GM21526 (cell line): ENCODE results near the gene TEDDM1.
"Not testable (repeated sequence)": the region's sequence is repeated elsewhere in the genome, so short reads cannot be mapped to it uniquely, and the experiment has no call there.

ENCODE experiments used
- ATAC-seq: cut with Tn5 transposase; IDR thresholded peaks from one replicate; pipeline ENCODE4 v1.9.1; 2021; ENCODE audit warnings: moderate library complexity; ENCODE audit not compliant: unreplicated experiment, low FRiP score

The TEDDM1 gene

GRCh38 chr1:182381962-182382819 lies 18.3 kb downstream of the TEDDM1 start:
- ATAC-seq: no peak

GRCh38 chr1:182380199-182380598 lies 20.3 kb downstream of the TEDDM1 start:
- ATAC-seq: no peak

GRCh38 chr1:182379781-182380180 lies 20.7 kb downstream of the TEDDM1 start:
- not testable (repeated sequence) for ATAC-seq

- ATAC-seq: no peak
Observed at GRCh38 chr1:182376936-182377574, 23.4 kb downstream of the TEDDM1 start.

GRCh38 chr1:182374101-182374834 lies 26.2 kb downstream of the TEDDM1 start:
- no peak for ATAC-seq

- no peak for ATAC-seq
Observed at GRCh38 chr1:182370532-182370931, 29.9 kb downstream of the TEDDM1 start.

- ATAC-seq: no peak
Observed at GRCh38 chr1:182368903-182369302, 31.6 kb downstream of the TEDDM1 start.

GRCh38 chr1:182368358-182368757 lies 32.1 kb downstream of the TEDDM1 start:
- no peak for ATAC-seq

GRCh38 chr1:182367926-182368325 lies 32.5 kb downstream of the TEDDM1 start:
- ATAC-seq: no peak

- ATAC-seq: no peak
Observed at GRCh38 chr1:182366596-182366995, 33.9 kb downstream of the TEDDM1 start.

GRCh38 chr1:182359645-182360044 lies 40.8 kb downstream of the TEDDM1 start:
- ATAC-seq: no peak

- no peak for ATAC-seq
Observed at GRCh38 chr1:182357913-182358312, 42.6 kb downstream of the TEDDM1 start.

- no peak for ATAC-seq
Observed at GRCh38 chr1:182357171-182357570, 43.3 kb downstream of the TEDDM1 start.

GRCh38 chr1:182355723-182356098 lies 44.8 kb downstream of the TEDDM1 start:
- no peak for ATAC-seq

GRCh38 chr1:182351790-182352364 lies 48.6 kb downstream of the TEDDM1 start:
- no peak for ATAC-seq

GRCh38 chr1:182350839-182351238 lies 49.6 kb downstream of the TEDDM1 start:
- ATAC-seq: no peak

GRCh38 chr1:182348961-182349747 lies 51.3 kb downstream of the TEDDM1 start:
- ATAC-seq: no peak
